Measurements from ENCODE around the gene CES3. TPM values are rescaled to one million over a fixed set of nuclear protein-coding genes. Genes with fewer than 3 reads are reported as not detected.
"Not testable (repeated sequence)": the region's sequence is repeated elsewhere in the genome, so short reads cannot be mapped to it uniquely, and the experiment has no call there.

The CES3 gene
- total RNA-seq, 2 experiments from 2014 or later, result 1.4 to 2.7 TPM

GRCh38 chr16:66942981-66943380 is 18.1 kb upstream of the CES3 start:
- no peak overlapping the region for H3K27ac ChIP-seq (ENCODE audit: low read depth, low read length, poor library complexity, severe bottlenecking)
- POLR2A ChIA-PET, result interaction anchor here (0.6 kb wide), 1 partner anchor 171 kb away, joined by 3 read pairs; no protein-coding TSS in a partner anchor
- CTCF ChIA-PET (ENCODE audit: unreplicated experiment), result interaction anchor here (0.5 kb wide), 1 partner anchor 290 kb away, joined by 4 read pairs; no protein-coding TSS in a partner anchor

GRCh38 chr16:66943426-66944053 is 17.5 kb upstream of the CES3 start:
- ChIA-PET POLR2A (interaction anchor here (0.6 to 0.9 kb wide), 2 partner anchors 47 to 170 kb away, joined by 3 to 5 read pairs; no protein-coding TSS in a partner anchor), CTCF (ENCODE audit: unreplicated experiment) (interaction anchor here (0.6 kb wide), 2 partner anchors 17 to 213 kb away, joined by 4 to 9 read pairs; no protein-coding TSS in a partner anchor)
- no peaks in the 10 kb centered on the region for H3K79me2 ChIP-seq (ENCODE audit: insufficient read depth, low read depth, low read length)
- no peak overlapping the region for H3K4me2 ChIP-seq (ENCODE audit: low read length)
- no peak for DNase-seq (ENCODE audit: low spot score)
- peaks cover 5% of the 10 kb centered on the region for H3K4me1 ChIP-seq (ENCODE audit: insufficient read depth, low read length, poor library complexity, severe bottlenecking)
- H3K36me3 ChIP-seq (ENCODE audit: insufficient read depth, low read length), result peaks cover 21% of the 10 kb centered on the region; the same call in 1 of the 2 replicates
- H3K9me3 ChIP-seq (ENCODE audit: low read length), result no peaks in the 10 kb centered on the region
- no peak overlapping the region for H2AFZ ChIP-seq (ENCODE audit: low read length)
- H3K4me3 ChIP-seq (ENCODE audit: low read depth, low read length, poor library complexity, severe bottlenecking), result no peak overlapping the region
- intact Hi-C loops (cut with micrococcal nuclease; ENCODE audit: unreplicated experiment), result no loop called here
- no TSS peak for BruUV-seq (replicated peaks)
- TF ChIP-seq CTCF (conservative IDR thresholded peaks at IDR 0.05; ENCODE audit: low read length), result no peak
- H3K9me2 ChIP-seq (ENCODE audit: insufficient read depth, low read length), result no peaks in the 10 kb centered on the region
- no peak overlapping the region for H3K27ac ChIP-seq (ENCODE audit: low read depth, low read length, poor library complexity, severe bottlenecking)
- no peaks in the 10 kb centered on the region for H4K20me1 ChIP-seq (ENCODE audit: insufficient read depth, low read length)

More at GRCh38 chr16:66942981-66943380, 18.1 kb upstream of the CES3 start:
- H3K9me2 ChIP-seq (ENCODE audit: insufficient read depth, low read length), result no peaks in the 10 kb centered on the region
- no peak for TF ChIP-seq CTCF (conservative IDR thresholded peaks at IDR 0.05; ENCODE audit: low read length)
- TF ChIP-seq EZH2phosphoT487 (IDR thresholded peaks at IDR 0.05; ENCODE audit: borderline replicate concordance, low read depth, low read length), result no peak
- H3K9me3 ChIP-seq (ENCODE audit: low read length), result no peaks in the 10 kb centered on the region
- H4K20me1 ChIP-seq (ENCODE audit: insufficient read depth, low read length), result no peaks in the 10 kb centered on the region
- H3K36me3 ChIP-seq (ENCODE audit: insufficient read depth, low read length), result peaks cover 21% of the 10 kb centered on the region; the same call in 1 of the 2 replicates
- no TSS peak for BruUV-seq (replicated peaks)
- intact Hi-C loops (cut with micrococcal nuclease; ENCODE audit: unreplicated experiment), result no loop called here
- no peak for DNase-seq (ENCODE audit: low spot score)
- H2AFZ ChIP-seq (ENCODE audit: low read length), result no peak overlapping the region
- peaks cover 5% of the 10 kb centered on the region for H3K4me1 ChIP-seq (ENCODE audit: insufficient read depth, low read length, poor library complexity, severe bottlenecking)
- no peak overlapping the region for H3K4me3 ChIP-seq (ENCODE audit: low read depth, low read length, poor library complexity, severe bottlenecking)
- H3K4me2 ChIP-seq (ENCODE audit: low read length), result no peak overlapping the region
- H3K79me2 ChIP-seq (ENCODE audit: insufficient read depth, low read depth, low read length), result no peaks in the 10 kb centered on the region

GRCh38 chr16:66944054-66944441 is 17.0 kb upstream of the CES3 start:
- Histone ChIP-seq H2AFZ (ENCODE audit: low read length) (no peak overlapping the region), H3K4me2 (ENCODE audit: low read length) (no peak overlapping the region), H3K9me2 (ENCODE audit: insufficient read depth, low read length) (no peaks in the 10 kb centered on the region), H3K9me3 (ENCODE audit: low read length) (no peaks in the 10 kb centered on the region), H3K4me3 (ENCODE audit: low read depth, low read length, poor library complexity, severe bottlenecking) (no peak overlapping the region), H4K20me1 (ENCODE audit: insufficient read depth, low read length) (no peaks in the 10 kb centered on the region), H3K36me3 (ENCODE audit: insufficient read depth, low read length) (peaks cover 21% of the 10 kb centered on the region; the same call in 1 of the 2 replicates), H3K4me1 (ENCODE audit: insufficient read depth, low read length, poor library complexity, severe bottlenecking) (peaks cover 5% of the 10 kb centered on the region), H3K79me2 (ENCODE audit: insufficient read depth, low read depth, low read length) (no peaks in the 10 kb centered on the region), H3K27ac (ENCODE audit: low read depth, low read length, poor library complexity, severe bottlenecking) (no peak overlapping the region)
- DNase-seq (ENCODE audit: low spot score), result no peak
- BruUV-seq (replicated peaks), result no TSS peak
- TF ChIP-seq CTCF (conservative IDR thresholded peaks at IDR 0.05; ENCODE audit: low read length) (no peak), EZH2phosphoT487 (IDR thresholded peaks at IDR 0.05; ENCODE audit: borderline replicate concordance, low read depth, low read length) (no peak)
- intact Hi-C loops (cut with micrococcal nuclease; ENCODE audit: unreplicated experiment), result no loop called here
- POLR2A ChIA-PET, result interaction anchor here (0.6 to 0.9 kb wide), 3 partner anchors 9 to 47 kb away, joined by 3 to 5 read pairs (median 3); no protein-coding TSS in a partner anchor
- CTCF ChIA-PET (ENCODE audit: unreplicated experiment), result interaction anchor here (0.6 kb wide), 2 partner anchors 17 to 212 kb away, joined by 4 to 9 read pairs; no protein-coding TSS in a partner anchor

- POLR2A ChIA-PET; H3K9me3 ChIP-seq (ENCODE audit: low read length); BruUV-seq (replicated peaks); H2AFZ ChIP-seq (ENCODE audit: low read length); H3K9me2 ChIP-seq (ENCODE audit: insufficient read depth, low read length); H3K4me2 ChIP-seq (ENCODE audit: low read length); DNase-seq (ENCODE audit: low spot score); intact Hi-C loops (cut with micrococcal nuclease; ENCODE audit: unreplicated experiment); H4K20me1 ChIP-seq (ENCODE audit: insufficient read depth, low read length); CTCF ChIA-PET (ENCODE audit: unreplicated experiment); H3K4me3 ChIP-seq (ENCODE audit: low read depth, low read length, poor library complexity, severe bottlenecking); H3K79me2 ChIP-seq (ENCODE audit: insufficient read depth, low read depth, low read length); H3K4me1 ChIP-seq (ENCODE audit: insufficient read depth, low read length, poor library complexity, severe bottlenecking); H3K27ac ChIP-seq (ENCODE audit: low read depth, low read length, poor library complexity, severe bottlenecking): not testable (repeated sequence)
- peaks cover 21% of the 10 kb centered on the region; the same call in 1 of the 2 replicates for H3K36me3 ChIP-seq (ENCODE audit: insufficient read depth, low read length)
Observed at GRCh38 chr16:66944971-66945370, 16.1 kb upstream of the CES3 start.

Data from OCI-LY7 (cell line).